Dermis blood vessel endothelial cell (primary cell): ENCODE measurements around the gene CLOCK. TPM values are rescaled to one million over a fixed set of nuclear protein-coding genes. Genes with fewer than 3 reads are reported as not detected.
"Not testable (repeated sequence)": the region's sequence is repeated elsewhere in the genome, so short reads cannot be mapped to it uniquely, and the experiment has no call there.

Experiments used
- DNase-seq: peaks from one replicate; pipeline ENCODE4 v3.0.0; 2010
- total RNA-seq: library from RNA; depleted of rRNA; stranded (reverse); fragments of >200 nt; gene quantifications from 2 replicates; pipeline ENCODE4 v1.2.3, GENCODE V29; 2014

The CLOCK gene, protein sequence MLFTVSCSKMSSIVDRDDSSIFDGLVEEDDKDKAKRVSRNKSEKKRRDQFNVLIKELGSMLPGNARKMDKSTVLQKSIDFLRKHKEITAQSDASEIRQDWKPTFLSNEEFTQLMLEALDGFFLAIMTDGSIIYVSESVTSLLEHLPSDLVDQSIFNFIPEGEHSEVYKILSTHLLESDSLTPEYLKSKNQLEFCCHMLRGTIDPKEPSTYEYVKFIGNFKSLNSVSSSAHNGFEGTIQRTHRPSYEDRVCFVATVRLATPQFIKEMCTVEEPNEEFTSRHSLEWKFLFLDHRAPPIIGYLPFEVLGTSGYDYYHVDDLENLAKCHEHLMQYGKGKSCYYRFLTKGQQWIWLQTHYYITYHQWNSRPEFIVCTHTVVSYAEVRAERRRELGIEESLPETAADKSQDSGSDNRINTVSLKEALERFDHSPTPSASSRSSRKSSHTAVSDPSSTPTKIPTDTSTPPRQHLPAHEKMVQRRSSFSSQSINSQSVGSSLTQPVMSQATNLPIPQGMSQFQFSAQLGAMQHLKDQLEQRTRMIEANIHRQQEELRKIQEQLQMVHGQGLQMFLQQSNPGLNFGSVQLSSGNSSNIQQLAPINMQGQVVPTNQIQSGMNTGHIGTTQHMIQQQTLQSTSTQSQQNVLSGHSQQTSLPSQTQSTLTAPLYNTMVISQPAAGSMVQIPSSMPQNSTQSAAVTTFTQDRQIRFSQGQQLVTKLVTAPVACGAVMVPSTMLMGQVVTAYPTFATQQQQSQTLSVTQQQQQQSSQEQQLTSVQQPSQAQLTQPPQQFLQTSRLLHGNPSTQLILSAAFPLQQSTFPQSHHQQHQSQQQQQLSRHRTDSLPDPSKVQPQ
- 20.3 and 26.0 TPM in 2 replicates for total RNA-seq

DNA sequence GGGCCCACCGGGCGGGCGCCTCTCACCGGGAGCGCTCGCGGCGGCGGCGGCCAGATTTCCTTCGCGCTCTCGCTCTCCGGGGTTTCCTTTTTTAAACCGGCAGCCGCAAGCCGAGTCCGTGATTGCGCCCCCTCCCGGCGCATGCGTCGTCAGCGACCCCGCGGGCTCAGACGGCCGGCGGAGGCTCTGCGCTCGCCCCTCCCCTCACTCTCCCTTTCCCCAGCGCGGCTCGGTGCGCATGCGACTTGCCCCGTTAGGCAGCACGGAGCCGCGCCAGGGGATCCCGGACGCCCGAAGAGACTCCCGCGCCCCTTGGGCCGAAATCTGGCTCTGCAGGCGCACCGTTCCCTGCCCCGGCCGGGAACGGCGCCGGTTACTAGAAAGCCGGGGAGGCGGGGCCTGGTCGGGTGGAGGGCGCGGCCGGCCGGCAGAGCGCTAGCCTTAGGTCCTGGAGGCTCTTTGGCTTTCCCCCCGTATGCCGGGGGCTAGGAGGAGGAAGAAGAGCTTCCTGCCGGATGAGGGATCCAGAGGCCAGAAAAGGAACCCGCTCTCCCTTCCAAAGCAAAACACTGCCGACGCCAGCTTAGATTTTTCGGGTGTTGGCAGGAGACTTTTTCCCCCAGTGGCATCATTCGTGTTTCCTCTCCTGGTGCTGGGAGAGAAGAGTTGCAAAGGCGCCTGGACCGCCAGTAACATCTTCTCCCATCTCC is at the start of gene CLOCK:
TSS of gene CLOCK (minus strand) at position 154 of the 710 bp plus-strand sequence. CDS start 64,124 bp downstream, outside the sequence.
- DNase-seq, result peak; percentile 91

DNA sequence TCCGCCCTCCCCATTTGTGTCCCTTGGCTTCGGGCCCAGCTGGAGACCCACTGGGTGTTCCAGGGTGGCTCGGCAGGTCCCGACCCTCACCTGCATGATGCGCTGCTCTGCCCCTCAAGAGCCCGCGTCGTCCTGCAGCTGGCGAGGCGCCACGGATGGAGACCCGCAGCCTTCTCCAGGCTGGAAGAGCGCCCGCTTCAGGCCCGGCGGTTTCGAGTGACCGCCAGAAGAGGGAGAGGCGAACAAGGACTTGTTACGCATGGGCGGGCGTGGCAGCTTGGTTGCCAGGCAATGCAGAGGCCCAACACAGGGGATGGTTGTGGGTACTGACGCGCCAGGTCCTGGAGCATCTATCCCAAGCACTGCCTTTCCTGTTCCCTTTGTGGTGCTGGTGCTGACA is 45.3 kb upstream of the CLOCK start, which contains the start of gene PDCL2:
TSS of gene PDCL2 (minus strand) at position 232 of the 400 bp plus-strand sequence. CDS start at position 96, 136 bp downstream.
- no peak for DNase-seq

DNA sequence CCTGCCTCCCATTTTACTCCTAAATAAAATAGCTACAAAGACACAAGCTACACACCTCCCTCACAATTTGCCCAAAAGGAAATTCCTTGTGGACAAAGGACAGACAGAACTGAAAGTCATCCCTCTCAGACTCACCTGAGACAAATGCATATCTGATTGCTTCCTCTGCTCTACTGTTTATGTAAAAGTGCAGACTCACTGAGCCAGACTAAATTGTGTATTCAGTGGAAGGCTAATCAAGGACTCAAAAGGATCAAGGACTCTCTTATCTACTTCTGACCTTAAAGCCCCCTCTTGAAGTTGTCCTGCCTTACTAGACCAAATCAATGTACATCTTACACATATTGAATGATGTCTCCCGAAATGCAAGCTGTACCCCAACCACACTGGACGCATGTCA is 41.5 kb upstream of the CLOCK start:
- no peak for DNase-seq

DNA sequence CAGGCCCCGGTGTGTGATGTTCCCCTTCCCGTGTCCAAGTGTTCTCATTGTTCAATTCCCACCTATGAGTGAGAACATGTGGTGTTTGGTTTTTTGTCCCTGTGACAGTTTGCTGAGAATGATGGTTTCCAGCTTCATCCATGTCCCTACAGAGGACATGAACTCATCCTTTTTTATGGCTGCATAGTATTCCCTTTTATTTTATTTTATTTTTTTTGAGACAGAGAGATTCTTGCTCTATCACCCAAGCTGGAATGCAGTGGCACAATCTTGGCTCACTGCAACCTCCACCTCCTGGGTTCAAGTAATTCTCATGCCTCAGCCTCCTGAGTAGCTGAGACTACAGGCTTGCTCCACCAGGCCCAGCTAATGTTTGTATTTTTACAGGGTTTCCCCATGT is 36.1 kb upstream of the CLOCK start:
- not testable (repeated sequence) for DNase-seq

DNA sequence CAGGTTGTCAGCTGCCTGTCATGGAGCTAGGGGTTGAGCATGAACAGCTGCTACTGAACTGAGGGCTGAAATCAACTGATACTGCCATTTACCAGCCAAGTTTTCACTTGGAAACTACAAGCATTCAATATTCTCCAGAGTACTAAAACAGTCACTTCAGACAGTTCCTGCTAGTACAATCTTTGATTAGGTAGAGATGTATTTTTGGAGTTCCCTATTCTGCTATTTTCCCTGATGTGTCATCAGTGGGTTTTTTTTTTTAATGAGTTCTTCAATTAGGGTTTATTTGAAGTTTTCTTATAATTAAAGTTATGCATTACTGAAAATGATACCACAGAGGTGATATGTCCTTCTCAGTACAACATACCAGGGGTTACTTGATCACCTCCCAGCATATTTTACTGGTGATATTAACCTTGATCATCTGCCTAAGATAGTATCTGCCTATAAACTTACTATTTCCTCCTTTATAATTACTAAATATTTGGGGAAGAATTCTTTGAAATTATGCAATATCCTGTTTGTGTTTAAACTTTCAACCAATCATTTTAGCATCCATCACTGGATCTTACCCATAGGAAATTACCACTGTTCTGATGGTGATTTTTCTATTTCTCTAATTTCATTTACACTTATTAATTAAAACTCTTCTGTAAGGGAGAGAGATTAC is 31.8 kb upstream of the CLOCK start:
- DNase-seq, result no peak

DNA sequence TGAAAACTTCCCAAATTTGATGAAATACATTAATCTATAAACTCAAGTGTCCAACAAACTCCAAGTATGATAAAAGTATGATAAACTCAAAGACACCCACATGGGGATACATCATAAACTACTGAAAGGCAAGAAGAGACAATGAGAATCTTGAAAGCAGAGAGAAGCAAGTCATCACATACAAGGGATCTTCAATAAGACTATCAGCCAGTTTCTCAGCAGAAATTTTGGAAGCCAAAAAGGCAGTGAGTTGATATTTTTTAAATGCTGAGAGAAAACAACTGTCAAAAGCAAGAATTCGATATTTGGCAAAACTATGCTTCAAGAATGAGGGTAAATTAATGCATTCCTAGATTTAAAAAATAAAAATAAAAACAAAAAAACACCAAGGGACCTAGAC is 28.8 kb upstream of the CLOCK start:
- no peak for DNase-seq

DNA sequence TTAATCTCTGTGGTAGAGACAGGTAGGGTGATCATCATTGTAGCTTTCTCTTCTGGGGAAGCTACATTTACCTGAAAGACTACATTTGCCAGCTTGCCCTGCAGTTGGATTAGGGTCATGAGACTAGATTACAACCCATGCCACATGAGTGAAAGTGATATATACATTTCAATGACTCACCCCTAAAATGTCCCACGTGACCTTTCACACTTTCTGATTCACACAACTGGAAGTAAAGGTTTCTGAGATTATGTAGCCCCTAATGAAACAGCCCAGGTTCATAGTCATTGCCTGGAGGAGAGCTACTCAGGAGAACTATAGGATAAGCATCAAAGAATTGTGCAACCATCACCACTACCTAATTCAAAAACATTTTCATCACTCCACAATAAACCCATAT is 27.5 kb upstream of the CLOCK start:
- DNase-seq, result no peak

DNA sequence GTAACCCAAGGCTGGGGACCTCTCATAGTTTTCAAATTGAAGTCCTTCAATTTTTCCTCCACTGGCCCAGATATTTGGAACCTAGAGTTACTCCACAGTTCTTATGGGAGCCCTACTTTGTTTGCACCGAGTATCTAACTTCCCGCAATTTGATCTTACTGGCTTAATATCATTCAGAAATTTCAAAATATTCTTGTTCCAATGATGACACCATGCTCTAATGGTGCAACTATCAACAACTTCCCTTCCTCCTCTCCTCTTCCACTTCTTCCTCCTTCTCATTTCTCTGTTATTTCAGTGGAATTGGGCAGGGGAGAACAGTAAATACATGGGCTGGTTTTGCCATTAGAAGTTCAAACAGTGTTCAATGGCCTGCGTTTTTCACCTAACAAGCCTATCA is 25.1 kb upstream of the CLOCK start:
- no peak for DNase-seq

DNA sequence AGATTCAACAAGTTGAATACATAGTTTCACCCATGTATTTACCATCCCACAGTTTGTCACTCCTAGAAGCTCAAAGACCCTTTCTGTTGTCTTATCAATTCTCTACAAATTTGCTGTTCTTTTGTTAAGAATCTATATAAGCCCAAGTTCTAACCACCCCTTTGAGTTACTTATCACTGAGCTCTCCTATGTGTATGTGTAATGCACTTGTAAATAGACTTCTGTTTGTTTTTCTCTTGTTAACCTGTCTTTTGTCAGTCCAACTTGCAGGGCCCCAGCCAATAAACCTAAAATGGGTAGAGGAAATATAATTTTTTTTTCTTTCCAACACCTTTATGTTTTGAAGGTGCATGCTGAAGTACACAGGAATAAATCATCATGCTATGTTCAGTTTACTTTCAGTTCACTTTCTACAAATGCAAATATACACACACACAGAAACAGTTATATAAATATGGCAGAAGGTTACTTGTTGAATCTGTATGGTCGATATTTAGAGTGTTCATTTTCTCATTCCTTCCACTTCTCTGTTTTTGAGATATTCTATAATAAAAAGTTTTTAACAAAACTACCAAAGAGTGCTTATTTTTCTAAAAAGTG is 22.3 kb upstream of the CLOCK start:
- DNase-seq, result no peak

DNA sequence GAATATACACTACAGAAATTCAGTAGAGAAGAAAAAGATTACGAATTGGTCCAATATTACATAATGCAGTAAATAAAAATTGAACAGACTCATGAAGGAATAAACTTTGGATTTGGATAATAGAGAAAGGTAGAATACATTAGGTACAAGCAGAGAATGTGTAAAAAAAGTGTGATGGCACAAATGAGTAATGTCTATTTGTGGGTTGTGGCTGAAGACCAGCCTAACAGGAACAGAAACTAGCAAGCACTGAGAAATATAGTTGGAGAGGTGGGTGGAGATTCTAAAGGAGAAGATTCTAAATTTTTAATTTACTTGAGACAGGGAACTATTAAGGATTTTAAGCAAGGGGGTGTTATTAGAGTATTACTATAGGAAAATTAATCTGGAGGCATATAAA is 15.2 kb upstream of the CLOCK start:
- no peak for DNase-seq

DNA sequence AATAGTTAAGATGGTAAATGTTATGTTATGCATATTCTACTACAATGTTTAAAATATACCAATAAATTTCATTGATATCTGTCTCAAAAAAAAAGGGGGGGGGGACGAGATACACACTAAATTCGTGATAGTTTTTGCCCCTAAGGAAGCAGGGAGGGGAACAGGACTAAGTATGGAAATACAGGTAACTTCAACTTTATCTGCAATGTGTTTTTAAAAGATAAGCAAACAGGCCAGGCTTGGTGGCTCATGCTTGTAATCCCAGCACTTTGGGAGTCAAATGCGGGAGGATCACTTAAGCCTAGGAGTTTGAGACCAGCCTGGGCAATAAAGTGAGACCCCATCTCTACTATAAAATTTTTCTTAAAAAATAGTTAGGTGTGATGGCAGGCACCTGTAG is 13.4 kb upstream of the CLOCK start:
- DNase-seq, result no peak

DNA sequence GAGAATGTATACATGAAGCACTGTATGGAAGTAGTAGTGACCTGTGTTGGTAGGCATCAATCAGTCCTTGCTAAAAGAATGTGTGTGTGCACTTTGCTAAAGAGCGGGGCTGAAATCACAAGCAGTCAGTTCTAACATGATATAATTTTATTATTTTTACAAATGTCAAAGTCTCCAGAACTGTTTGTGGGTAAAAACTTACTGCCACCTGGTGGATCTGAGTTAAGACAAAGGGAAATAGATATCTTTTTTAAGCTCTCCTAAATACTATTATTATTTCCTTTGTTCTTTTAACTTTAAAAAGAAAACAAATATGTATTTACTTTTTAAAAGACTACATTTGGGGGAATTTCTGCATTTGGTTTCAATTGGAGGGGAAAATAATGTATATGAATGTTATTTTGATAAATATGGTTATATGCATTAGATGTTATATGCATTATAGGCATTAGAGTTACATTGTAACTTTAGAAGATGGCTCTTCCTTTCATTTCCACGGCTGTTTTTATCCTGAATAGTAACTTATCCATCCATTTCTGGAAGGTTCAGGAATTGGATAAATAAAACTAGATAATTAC is 7.8 kb upstream of the CLOCK start:
- DNase-seq, result peak; percentile 69

DNA sequence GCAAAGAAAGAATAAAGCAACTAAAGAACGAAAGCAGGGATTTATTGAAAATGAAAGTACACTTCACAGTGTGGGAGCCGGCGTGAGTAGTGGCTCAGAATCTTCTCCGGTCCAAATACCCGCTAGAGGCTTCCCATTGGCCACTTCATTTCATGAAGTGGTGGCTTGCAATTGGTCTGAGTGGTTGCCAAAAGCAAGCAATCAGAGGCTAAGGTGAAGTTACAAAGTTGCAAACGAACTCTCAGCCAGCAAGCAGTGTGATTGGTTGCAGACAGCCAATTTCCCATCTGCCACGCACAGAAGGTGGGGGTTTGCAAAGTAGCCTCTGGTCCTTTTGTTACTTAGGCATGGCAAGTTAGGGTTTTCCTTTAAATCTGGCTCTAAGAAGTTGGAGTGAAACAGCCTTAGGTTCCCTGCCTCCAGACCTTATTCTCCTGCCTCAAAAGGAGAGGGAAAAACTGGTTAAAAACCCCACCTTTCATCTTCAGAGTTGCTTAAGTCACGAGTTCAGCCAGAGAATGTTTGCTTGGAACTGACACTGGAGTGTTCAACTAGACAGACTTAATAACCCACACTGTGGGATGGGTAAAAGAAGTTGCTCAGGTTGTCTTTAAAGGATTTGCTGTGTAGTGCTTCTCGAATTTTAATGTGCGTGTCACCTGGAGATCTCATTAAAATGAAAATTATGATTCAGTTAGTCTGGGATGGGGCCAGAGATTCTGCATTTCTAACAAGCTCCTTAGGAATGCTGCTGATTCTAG is 6.9 kb upstream of the CLOCK start:
- DNase-seq, result no peak

DNA sequence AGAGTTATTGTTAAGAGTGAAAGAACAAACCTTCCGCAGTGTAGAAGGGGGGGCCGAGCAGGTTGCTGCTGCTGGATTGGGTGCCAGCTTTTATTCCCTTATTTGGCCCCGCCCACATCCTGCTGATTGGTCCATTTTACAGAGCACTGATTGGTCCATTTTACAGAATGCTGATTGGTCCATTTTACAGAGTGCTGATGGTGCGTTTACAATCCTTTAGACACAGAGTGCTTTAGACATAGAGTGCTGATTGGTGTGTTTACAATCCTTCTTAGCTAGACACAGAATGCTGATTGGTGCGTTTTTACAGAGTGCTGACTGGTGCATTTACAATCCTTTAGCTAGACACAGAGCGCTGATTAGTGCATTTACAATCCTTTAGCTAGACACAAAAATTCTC is 5.3 kb upstream of the CLOCK start:
- not testable (repeated sequence) for DNase-seq

DNA sequence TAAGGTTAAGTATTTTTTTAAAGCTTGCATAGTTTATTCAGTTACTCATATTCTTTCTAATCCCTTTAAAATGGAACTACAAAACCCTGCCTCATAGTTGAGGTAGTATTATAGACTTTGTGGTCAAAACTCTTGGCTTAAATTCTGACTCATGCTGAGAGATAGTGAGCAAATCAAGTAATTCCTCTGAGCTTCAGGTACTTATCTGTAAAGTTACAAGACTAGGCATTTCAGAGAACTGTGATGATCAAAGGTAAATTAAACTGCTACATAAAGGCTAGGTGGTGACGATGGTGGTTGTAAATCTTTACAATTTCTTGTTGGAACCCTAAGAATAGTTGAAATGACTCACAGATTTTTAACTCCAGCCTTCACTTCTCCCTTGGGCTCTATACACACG is 3.2 kb upstream of the CLOCK start:
- no peak for DNase-seq

DNA sequence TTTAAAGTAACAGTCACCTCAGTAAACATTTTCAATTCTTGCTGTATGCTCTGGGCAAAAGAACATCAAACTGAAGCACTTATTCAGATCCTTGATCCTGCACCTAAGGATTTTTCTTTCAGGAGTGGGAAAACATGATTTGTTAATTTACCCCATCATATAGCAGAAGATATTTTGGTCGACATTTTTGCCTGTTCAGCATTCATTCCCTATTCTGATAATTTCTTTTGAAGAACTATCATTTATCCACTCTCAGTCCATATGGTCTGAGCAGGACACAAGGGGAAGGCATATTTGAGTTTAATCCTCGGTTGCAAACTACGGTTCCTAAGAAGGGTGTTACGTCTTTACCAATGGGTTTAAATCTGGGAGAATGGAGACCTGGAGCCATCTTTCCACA is 1.2 kb upstream of the CLOCK start:
- DNase-seq, result no peak

DNA sequence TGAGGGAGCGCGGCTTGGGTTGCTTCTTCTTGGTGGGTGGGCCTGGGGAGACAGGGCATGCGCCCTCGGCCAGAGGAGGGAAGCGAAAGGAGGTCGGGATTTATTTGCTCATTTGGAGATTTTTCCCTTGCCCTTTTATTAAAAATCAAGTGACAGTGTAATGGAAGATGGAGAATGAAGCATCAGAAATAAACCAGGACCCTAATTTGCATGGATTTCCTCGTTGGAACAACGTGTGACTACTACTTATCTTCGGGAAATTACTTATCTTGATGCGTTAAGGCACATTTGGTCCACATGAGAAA is 709 bp upstream of the CLOCK start:
- DNase-seq, result no peak

DNA sequence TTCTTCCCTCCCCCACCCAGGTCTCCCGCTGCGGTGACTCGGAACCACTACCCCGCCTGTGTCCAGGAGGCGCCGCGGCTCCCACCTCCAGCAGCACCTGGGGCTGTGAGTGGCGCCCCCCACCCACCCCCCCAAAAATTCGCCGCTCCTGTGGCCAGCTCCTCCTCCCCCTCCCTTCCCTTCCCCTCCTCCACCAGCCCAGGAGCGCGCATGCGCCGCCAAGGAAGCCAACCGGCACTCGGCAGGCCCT is 278 bp downstream of the CLOCK start:
- no peak for DNase-seq

DNA sequence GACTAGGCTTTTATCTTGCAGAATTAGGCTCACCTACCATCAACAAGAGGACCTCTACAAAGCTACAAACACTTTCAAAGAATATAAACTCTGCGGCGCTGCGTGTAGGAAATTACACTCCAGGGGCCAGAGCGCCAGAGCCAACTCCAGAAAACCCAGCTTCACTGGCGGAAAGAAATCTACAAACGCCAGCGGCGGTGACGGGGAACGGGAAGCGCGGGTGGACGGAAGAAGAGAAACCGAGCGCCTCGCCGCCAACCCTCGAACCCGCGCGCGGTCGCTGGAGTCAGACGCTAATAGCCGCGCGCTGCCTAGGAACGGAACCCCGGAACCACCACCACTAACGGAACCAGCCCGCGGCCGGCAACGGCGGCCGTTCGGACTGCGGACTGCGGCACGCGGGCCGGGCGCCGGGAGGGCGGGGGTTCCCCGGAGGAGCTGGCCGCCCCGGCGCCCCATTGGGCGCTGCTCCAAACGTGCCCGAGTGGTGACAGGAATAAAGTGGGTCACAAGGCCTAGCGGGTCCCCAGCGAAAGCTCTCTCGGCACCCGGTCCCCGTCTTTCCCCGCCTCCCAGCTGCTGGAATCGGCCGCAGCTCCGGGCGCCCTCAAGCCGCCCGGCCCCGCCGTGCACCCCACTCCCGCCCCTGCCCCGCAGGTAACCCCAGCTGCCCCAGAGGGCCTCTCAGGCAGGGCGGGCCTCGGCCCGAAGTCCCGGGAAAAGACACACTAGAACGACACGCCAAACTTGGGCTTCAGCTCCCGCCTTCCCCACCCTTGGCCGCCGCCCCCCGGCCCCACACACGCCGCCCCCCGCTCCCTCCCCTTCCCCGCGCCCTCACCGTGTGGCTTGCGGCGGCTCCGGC is 836 bp downstream of the CLOCK start:
- peak; percentile 73 for DNase-seq

DNA sequence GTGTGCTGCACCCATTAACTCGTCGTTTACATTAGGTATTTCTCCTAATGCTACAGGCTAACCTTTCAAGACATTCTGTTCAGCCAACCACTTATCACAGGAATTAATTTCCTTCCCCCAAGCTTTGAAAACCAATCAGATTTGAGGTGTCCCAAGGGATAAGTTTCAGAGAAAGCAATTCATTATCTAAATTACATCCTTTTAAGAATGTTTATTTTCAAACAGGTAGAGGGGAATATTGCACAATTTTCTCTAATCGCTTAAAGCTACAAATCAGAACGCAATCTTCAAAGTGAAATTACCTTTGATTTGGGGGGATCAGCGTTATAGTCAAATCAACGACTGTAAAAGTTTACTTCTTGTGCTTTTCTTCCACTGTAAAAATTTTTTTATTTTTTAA is 1.6 kb downstream of the CLOCK start:
- DNase-seq, result peak; percentile 16
